Astrocyte of the spinal cord (primary cell): Measurements from ENCODE around the gene ACTRT2.

Source experiments
- DNase-seq: peaks from one replicate; pipeline ENCODE4 v3.0.0; 2011; ENCODE audit warnings: low read depth, low spot score
- H3K4me3 ChIP-seq: 2 replicates; pipeline ENCODE4 v1.5.1; 2011; ENCODE audit warnings: low read depth, mild to moderate bottlenecking, low read length, moderate library complexity
- CTCF ChIP-seq: IDR thresholded peaks from 2 replicates; pipeline ENCODE4 v1.5.1; 2012; ENCODE audit warnings: low read depth, mild to moderate bottlenecking, low read length, inconsistent platforms
- in situ Hi-C: cut with HindIII; loops from 2 replicates; pipeline ENCODE4 v1.10.0; 2017; ENCODE audit warnings: low sequenced_read_pairs

The ACTRT2 gene

GRCh38 chr1:2983706-2984398 is 37.4 kb upstream of the ACTRT2 start:
- H3K4me3 ChIP-seq: no peak overlapping the region
- no peak for DNase-seq
- no peak for TF ChIP-seq CTCF
- in situ Hi-C loops: no loop called here

DNA sequence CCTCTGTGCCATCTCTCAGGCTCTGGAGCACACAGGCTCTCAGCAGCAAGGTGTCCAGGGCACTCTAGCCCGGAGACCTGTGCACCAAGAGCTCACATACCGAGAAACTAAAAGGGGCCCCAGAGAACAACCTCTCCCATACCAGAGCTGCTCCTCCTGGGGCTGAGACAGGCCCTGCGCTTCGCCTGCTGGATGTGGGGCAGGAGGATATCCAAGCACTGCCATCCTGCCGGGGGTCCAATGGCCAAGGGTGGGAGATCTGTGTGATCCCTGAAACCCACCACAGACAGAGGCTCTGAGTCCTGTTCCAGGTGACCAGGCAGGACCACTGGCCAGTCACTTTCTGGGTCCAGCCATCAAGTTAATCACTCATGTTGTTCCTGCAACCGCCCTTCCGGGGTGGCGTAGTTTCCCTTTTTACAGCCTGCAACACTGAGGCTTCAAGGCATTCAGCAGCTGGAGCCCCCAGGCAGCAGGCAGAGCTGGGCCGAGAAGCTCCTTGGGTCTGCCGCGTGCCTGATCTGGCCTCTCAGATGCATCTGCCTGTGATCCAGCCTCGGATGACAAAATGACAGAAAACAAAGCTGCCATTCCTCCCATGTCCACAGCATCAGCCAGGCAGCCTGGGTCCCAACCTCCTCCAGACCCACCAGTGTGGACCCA is 36.7 kb upstream of the ACTRT2 start:
- no peak overlapping the region for H3K4me3 ChIP-seq
- no peak for TF ChIP-seq CTCF
- DNase-seq: no peak
- in situ Hi-C loops: no loop called here

DNA sequence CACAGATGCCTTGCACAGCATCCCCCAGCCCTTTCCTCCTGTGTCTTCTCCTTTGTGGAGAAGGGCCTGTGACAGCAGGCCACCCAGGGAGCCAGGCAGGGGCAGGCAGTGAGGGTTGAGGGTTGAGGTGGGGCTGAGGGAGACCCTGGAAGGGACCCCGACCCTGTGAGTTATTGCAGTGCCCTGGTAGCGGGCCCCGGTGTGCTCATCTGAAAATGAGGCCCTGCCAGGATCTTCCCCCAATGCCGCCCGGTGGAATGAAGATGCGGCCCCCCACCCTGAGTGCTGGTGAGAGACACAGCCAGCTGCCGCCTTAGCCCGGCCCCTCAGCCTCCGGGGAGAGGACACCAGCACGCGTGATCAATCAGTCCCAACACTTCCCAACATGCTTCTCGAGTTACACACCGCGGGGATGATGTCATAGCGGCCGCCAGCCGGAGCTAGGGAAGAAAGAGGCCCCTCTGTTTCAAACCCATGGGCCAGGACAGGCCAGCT is 36.2 kb upstream of the ACTRT2 start:
- no peak overlapping the region for H3K4me3 ChIP-seq
- DNase-seq: no peak
- TF ChIP-seq CTCF: no peak
- in situ Hi-C loops: no loop called here

- in situ Hi-C loops: no loop called here
These were observed 35.3 kb upstream of the ACTRT2 start for GRCh38 chr1:2985694-2986548.

DNA sequence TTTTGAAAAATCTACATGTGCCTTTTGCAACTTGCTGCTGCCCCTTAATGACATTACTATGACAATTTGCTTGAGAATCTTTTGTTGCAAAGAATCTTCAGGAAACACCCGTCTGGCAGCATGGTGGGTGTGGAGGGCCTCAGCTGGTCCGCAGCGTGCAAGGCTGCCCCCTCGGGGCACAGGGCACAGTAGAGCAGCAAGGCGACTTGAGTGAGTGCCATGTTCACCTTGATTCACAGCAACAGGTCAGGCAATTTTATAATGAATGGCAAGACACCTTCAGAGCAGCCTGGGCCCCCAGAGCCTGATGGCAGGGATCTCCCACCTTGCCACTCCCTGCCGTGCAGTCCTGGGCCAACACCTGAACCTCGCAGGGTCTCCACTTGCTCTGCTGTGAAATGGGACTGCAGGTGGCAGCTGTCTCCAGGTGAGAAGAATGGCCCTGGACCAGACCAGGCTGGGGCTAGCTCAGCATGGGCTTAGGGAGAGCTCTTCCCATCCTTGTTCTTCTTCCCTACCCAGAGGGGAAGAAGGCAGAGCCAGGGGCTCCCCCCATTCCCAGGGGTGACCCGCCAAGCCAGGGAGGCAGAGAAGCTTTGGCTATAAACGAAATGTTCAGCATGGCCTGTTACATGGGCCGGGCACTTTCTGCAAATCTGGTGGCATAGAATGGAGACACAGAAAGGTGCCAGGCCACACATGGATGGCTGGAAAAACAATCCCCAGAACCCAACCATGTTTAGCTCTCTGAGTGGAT is 34.5 kb upstream of the ACTRT2 start:
- in situ Hi-C loops: no loop called here
- TF ChIP-seq CTCF: no peak
- no peak overlapping the region for H3K4me3 ChIP-seq
- DNase-seq: no peak

More at GRCh38 chr1:2985694-2986548, 35.3 kb upstream of the ACTRT2 start:
- H3K4me3 ChIP-seq: no peak overlapping the region
- DNase-seq: no peak
- TF ChIP-seq CTCF: no peak

- no peak overlapping the region for H3K4me3 ChIP-seq
- TF ChIP-seq CTCF: no peak
- no peak for DNase-seq
- in situ Hi-C loops: no loop called here
These were observed 33.5 kb upstream of the ACTRT2 start for GRCh38 chr1:2987773-2988172.
